Measurements from ENCODE around the gene RAET1L.

GRCh38 chr6:150028799-150029198 is 3.5 kb upstream of the RAET1L start:
- TF ChIP-seq CTCF (IDR thresholded peaks at IDR 0.05) (no peak), POLR2AphosphoS5 (IDR thresholded peaks at IDR 0.05) (no peak)

Data from breast epithelium (tissue), 3 donors.